GM13977 (cell line): ENCODE results near the gene TBRG4.

Experiments used
- DNase-seq: peaks from one replicate; pipeline ENCODE4 v3.0.0; 2012; ENCODE audit warnings: low spot score
- CTCF ChIP-seq: IDR thresholded peaks from 2 replicates; pipeline ENCODE4 v1.5.1; 2012; ENCODE audit warnings: mild to moderate bottlenecking, control low read depth; ENCODE audit not compliant: insufficient read depth; ENCODE audit errors: extremely low read depth, missing control alignments
- in situ Hi-C: fragments of 300-500 bp; cut with MboI; formaldehyde crosslinking; loops from one replicate; pipeline ENCODE4 v1.12.0; 2022; ENCODE audit warnings: low sequenced_read_pairs, low pct_unique_long_range_greater_than_20kb, mixed read lengths, inconsistent platforms; ENCODE audit not compliant: unreplicated experiment

TBRG4 gene

GRCh38 chr7:45102785-45103712 is 8.4 kb downstream of the TBRG4 start:
- in situ Hi-C loops = no loop called here
- DNase-seq = no peak
- no peak for TF ChIP-seq CTCF

- no peak for DNase-seq
- no peak for TF ChIP-seq CTCF
- in situ Hi-C loops = no loop called here
Measured at GRCh38 chr7:45101748-45102147, 9.7 kb downstream of the TBRG4 start.

GRCh38 chr7:45100761-45101480 is 10.6 kb downstream of the TBRG4 start:
- no peak for DNase-seq
- in situ Hi-C loops = no loop called here

GRCh38 chr7:45099891-45100760 is 11.4 kb downstream of the TBRG4 start:
- no peak for DNase-seq
- in situ Hi-C loops = no loop called here

More at GRCh38 chr7:45100761-45101480, 10.6 kb downstream of the TBRG4 start:
- TF ChIP-seq CTCF = no peak

GRCh38 chr7:45098983-45099839 is 12.3 kb downstream of the TBRG4 start:
- TF ChIP-seq CTCF = no peak
- DNase-seq = no peak
- in situ Hi-C loops = no loop called here

More at GRCh38 chr7:45099891-45100760, 11.4 kb downstream of the TBRG4 start:
- TF ChIP-seq CTCF = no peak
